HepG2 (cell line): Measurements from ENCODE around the gene GFER. TPM values are rescaled to one million over a fixed set of nuclear protein-coding genes. Genes with fewer than 3 reads are reported as not detected.

Source experiments
- FOXJ3 ChIP-seq: sonication (generic); formaldehyde crosslinking; IDR thresholded peaks from 2 replicates; pipeline ENCODE4 v1.4.0; 2020; ENCODE audit warnings: missing genetic modification reagents, mild to moderate bottlenecking, borderline replicate concordance
- HNRNPL ChIP-seq: fragments of 200-400 bp; formaldehyde crosslinking; IDR thresholded peaks from 2 replicates; pipeline ENCODE4 v1.6.1; 2017; ENCODE audit warnings: mild to moderate bottlenecking, low read depth, low read length
- PCBP1 ChIP-seq: fragments of 200-400 bp; formaldehyde crosslinking; IDR thresholded peaks from 2 replicates; pipeline ENCODE4 v1.6.1; 2017; ENCODE audit warnings: mild to moderate bottlenecking, low read depth, low read length, borderline replicate concordance
- SCMH1 ChIP-seq: sonication (generic); formaldehyde crosslinking; IDR thresholded peaks from 2 replicates; pipeline ENCODE4 v1.9.0; 2021; ENCODE audit warnings: missing genetic modification reagents, mild to moderate bottlenecking, borderline replicate concordance
- TOE1 ChIP-seq: sonication (generic); formaldehyde crosslinking; IDR thresholded peaks from 2 replicates; pipeline ENCODE4 v1.4.0; 2020; ENCODE audit warnings: mild to moderate bottlenecking, missing genetic modification reagents
- ZBED4 ChIP-seq: sonication (generic); formaldehyde crosslinking; IDR thresholded peaks from 2 replicates; pipeline ENCODE4 v1.4.0; 2020; ENCODE audit warnings: missing genetic modification reagents, borderline replicate concordance
- ZNF234 ChIP-seq: sonication (generic); formaldehyde crosslinking; conservative IDR thresholded peaks from 2 replicates; pipeline ENCODE4 v1.5.1; 2020; ENCODE audit warnings: mild to moderate bottlenecking, missing genetic modification reagents
- ZNF280B ChIP-seq: sonication (generic); formaldehyde crosslinking; IDR thresholded peaks from 2 replicates; pipeline ENCODE4 v1.5.0; 2020; ENCODE audit warnings: missing genetic modification reagents, mild to moderate bottlenecking, borderline replicate concordance
- ZNF329 ChIP-seq: sonication (generic); formaldehyde crosslinking; IDR thresholded peaks from 2 replicates; pipeline ENCODE4 v1.9.0; 2021; ENCODE audit warnings: low read depth, mild to moderate bottlenecking, missing genetic modification reagents
- ZNF441 ChIP-seq: sonication (generic); formaldehyde crosslinking; IDR thresholded peaks from 2 replicates; pipeline ENCODE4 v1.7.0; 2021; ENCODE audit warnings: missing genetic modification reagents, borderline replicate concordance
- ZNF496 ChIP-seq: sonication (generic); formaldehyde crosslinking; IDR thresholded peaks from 2 replicates; pipeline ENCODE4 v1.8.1; 2023; ENCODE audit warnings: mild to moderate bottlenecking, moderate library complexity, missing genetic modification reagents; ENCODE audit not compliant: insufficient replicate concordance
- ZNF782 ChIP-seq: sonication (generic); formaldehyde crosslinking; IDR thresholded peaks from 2 replicates; pipeline ENCODE4 v1.4.0; 2020; ENCODE audit warnings: missing genetic modification reagents, mild to moderate bottlenecking, borderline replicate concordance
- ZNF841 ChIP-seq: sonication (generic); formaldehyde crosslinking; IDR thresholded peaks from 2 replicates; pipeline ENCODE4 v1.8.1; 2023; ENCODE audit warnings: missing genetic modification reagents, borderline replicate concordance
- polyA plus RNA-seq, 8 experiments: library from polyadenylated mRNA; depleted of rRNA in 3 of 8; stranded (reverse) in 7 of 8; unstranded in 1 of 8; fragments of >200 nt; fragmentation: Illumina TruSeq in 4 of 8; extraction: Trizol in 4 of 8; gene quantifications; 2 replicates each; pipeline versions ENCODE4 v1.2.1 to v1.2.3, GENCODE V29; 2011 to 2016; ENCODE audit warnings: low read depth in 4 of 8, missing spikeins in 1 of 8, mixed read lengths in 1 of 8; ENCODE audit not compliant: insufficient read depth in 1 of 8
- total RNA-seq, 5 experiments: library from RNA; depleted of rRNA; stranded (reverse); fragments of >200 nt; fragmentation: Illumina TruSeq; extraction: Trizol; gene quantifications; 2 replicates each; pipeline ENCODE4 v1.2.3, GENCODE V29; 2016; ENCODE audit warnings: low read depth in 1 of 5
- TF ChIP-seq, protein P1 (sequence below): sonication (generic); formaldehyde crosslinking; IDR thresholded peaks from 2 replicates; pipeline ENCODE4 v1.5.1; 2020; ENCODE audit warnings: missing genetic modification reagents, mild to moderate bottlenecking, borderline replicate concordance
- TF ChIP-seq, protein P2 (sequence below): sonication (generic); formaldehyde crosslinking; IDR thresholded peaks from 2 replicates; pipeline ENCODE4 v1.8.0; 2022; ENCODE audit warnings: mild to moderate bottlenecking, missing genetic modification reagents, borderline replicate concordance
- TF ChIP-seq, protein P3 (sequence below): sonication (generic); formaldehyde crosslinking; conservative IDR thresholded peaks from 2 replicates; pipeline ENCODE4 v1.4.0; 2020; ENCODE audit warnings: missing genetic modification reagents

The GFER gene
- total and polyA plus RNA-seq, 2 of the 13 experiments (the other 11 are each of a cell fraction or from before 2014, with no cell fraction given) = 28.6 to 71.7 TPM

GRCh38 chr16:1983544-1984346, at the start of gene GFER (continued):
- TF ChIP-seq, protein P1, sequence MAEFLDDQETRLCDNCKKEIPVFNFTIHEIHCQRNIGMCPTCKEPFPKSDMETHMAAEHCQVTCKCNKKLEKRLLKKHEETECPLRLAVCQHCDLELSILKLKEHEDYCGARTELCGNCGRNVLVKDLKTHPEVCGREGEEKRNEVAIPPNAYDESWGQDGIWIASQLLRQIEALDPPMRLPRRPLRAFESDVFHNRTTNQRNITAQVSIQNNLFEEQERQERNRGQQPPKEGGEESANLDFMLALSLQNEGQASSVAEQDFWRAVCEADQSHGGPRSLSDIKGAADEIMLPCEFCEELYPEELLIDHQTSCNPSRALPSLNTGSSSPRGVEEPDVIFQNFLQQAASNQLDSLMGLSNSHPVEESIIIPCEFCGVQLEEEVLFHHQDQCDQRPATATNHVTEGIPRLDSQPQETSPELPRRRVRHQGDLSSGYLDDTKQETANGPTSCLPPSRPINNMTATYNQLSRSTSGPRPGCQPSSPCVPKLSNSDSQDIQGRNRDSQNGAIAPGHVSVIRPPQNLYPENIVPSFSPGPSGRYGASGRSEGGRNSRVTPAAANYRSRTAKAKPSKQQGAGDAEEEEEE (CRISPR knock-in tag) = no peak
- TF ChIP-seq ZBED4 (CRISPR knock-in tag) (peak; percentile 48; the same call in 1 of the 2 replicates), ZNF782 (CRISPR knock-in tag) (peak; percentile 65; the same call in 1 of the 2 replicates), ZNF234 (CRISPR knock-in tag) (peak; percentile 78; the same call in 1 of the 2 replicates), ZNF280B (CRISPR knock-in tag) (peak; percentile 81), ZNF841 (no peak), TOE1 (CRISPR knock-in tag) (no peak), ZNF496 (no peak), ZNF441 (CRISPR knock-in tag) (peak; percentile 47; the same call in 1 of the 2 replicates), SCMH1 (CRISPR knock-in tag) (no peak), HNRNPL (0 out of 2 replicates have a peak, but pooled peaks have one; percentile 37), PCBP1 (no peak), ZNF329 (CRISPR knock-in tag) (peak; percentile 73; the same call in 1 of the 2 replicates), FOXJ3 (CRISPR knock-in tag) (no peak)
- TF ChIP-seq, protein P2, sequence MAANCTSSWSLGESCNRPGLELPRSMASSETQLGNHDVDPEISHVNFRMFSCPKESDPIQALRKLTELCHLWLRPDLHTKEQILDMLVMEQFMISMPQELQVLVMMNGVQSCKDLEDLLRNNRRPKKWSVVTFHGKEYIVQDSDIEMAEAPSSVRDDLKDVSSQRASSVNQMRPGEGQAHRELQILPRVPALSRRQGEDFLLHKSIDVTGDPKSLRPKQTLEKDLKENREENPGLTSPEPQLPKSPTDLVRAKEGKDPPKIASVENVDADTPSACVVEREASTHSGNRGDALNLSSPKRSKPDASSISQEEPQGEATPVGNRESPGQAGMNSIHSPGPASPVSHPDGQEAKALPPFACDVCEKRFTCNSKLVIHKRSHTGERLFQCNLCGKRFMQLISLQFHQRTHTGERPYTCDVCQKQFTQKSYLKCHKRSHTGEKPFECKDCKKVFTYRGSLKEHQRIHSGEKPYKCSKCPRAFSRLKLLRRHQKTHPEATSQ (CRISPR knock-in tag) = peak; percentile 49; the same call in 1 of the 2 replicates
- TF ChIP-seq, protein P3, sequence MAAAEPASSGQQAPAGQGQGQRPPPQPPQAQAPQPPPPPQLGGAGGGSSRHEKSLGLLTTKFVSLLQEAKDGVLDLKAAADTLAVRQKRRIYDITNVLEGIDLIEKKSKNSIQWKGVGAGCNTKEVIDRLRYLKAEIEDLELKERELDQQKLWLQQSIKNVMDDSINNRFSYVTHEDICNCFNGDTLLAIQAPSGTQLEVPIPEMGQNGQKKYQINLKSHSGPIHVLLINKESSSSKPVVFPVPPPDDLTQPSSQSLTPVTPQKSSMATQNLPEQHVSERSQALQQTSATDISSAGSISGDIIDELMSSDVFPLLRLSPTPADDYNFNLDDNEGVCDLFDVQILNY (CRISPR knock-in tag) = peak; percentile 64; the same call in 1 of the 2 replicates
